ENCODE measurements around the gene ELOVL1.

Gene ELOVL1

DNA sequence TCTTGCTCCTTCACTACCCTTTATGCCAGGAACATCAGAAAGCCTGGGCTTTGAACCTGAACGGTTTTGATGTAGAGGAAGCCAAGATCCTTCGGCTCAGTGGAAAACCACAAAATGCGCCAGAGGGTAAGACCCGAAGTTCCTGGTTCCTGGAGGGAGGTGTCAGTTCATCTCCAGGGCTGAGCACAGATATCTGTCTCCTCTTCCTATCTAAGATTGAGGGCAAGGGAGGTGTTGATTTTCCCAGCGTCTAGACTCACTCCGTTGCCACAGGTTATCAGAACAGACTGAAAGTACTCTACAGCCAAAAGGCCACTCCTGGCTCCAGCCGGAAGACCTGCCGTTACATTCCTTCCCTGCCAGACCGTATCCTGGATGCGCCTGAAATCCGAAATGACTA lies 8.1 kb downstream of the ELOVL1 start:
- TF ChIP-seq, protein P1, sequence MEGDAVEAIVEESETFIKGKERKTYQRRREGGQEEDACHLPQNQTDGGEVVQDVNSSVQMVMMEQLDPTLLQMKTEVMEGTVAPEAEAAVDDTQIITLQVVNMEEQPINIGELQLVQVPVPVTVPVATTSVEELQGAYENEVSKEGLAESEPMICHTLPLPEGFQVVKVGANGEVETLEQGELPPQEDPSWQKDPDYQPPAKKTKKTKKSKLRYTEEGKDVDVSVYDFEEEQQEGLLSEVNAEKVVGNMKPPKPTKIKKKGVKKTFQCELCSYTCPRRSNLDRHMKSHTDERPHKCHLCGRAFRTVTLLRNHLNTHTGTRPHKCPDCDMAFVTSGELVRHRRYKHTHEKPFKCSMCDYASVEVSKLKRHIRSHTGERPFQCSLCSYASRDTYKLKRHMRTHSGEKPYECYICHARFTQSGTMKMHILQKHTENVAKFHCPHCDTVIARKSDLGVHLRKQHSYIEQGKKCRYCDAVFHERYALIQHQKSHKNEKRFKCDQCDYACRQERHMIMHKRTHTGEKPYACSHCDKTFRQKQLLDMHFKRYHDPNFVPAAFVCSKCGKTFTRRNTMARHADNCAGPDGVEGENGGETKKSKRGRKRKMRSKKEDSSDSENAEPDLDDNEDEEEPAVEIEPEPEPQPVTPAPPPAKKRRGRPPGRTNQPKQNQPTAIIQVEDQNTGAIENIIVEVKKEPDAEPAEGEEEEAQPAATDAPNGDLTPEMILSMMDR (conservative IDR thresholded peaks at IDR 0.05): no peak
- H3K27ac ChIP-seq: peak overlapping the region; percentile 87; the same call in 1 of the 2 replicates

DNA sequence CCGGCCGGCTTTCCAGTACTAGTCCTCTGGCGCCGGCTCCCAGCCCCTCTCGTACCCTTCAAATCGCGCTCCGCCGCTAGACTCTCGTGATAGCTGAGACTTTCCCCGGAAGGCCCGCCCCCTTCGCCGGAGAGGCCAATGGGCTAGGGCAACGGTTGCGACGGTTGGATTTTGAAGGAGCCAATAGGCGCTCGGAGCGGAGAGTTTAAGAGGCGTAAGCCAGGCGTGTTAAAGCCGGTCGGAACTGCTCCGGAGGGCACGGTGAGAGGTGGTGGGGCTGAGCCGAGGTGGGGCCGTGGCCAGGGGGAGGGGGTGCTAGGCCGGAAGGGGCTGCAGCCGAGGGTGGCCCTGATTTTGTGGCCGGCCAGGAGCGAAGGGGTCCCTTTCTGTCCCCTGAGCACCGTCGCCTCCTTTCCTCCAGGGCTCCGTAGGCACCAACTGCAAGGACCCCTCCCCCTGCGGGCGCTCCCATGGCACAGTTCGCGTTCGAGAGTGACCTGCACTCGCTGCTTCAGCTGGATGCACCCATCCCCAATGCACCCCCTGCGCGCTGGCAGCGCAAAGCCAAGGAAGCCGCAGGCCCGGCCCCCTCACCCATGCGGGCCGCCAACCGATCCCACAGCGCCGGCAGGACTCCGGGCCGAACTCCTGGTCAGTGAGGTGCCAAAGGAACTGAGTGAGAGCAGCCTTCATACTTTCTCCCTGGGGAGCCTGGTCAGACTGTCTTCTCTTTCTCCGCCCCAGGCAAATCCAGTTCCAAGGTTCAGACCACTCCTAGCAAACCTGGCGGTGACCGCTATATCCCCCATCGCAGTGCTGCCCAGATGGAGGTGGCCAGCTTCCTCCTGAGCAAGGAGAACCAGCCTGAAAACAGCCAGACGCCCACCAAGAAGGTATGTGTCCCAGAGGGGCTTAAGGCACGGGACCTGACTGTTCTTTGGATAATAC lies 8.8 kb downstream of the ELOVL1 start, which contains the start of gene CDC20:
TSS of gene CDC20 (plus strand) at position 236 of the 948 bp plus-strand sequence. CDS start at position 471, 235 bp downstream.
- TF ChIP-seq, protein P1 (conservative IDR thresholded peaks at IDR 0.05): no peak
- H3K27ac ChIP-seq: peak within 1 kb of the TSS; percentile 87

DNA sequence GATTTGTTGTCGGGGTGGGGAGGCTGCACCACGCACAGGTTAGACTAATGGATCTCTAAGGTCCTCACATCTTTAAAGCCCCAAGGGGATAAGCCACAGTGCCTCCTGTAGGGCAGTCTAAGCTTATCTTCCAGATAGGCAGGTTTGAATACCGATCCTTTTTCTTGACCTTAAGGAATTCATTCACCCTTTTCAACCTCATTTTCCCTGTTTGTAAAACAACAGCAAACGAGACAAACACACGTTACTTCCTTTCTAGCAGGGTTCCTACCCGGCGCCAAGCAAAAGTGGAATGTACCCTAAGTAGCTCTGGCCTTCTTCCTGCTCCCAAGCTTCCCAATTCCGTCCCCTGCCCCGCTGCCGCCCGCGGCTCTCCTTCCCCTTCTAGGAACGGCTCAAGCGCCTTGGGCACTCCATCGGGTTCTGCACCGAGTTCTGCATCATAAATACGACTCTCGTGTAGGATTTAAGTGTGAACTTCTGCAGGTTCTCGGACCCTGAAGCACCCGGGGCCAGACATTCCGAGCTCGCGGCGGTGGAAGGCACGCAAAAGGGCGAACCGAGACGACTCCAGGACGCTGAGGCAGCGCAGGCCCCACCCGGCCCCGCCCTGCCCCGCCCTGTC lies 9.6 kb downstream of the ELOVL1 start:
- peak overlapping the region; percentile 87 for H3K27ac ChIP-seq
- TF ChIP-seq, protein P1 (conservative IDR thresholded peaks at IDR 0.05): peak; percentile 62

DNA sequence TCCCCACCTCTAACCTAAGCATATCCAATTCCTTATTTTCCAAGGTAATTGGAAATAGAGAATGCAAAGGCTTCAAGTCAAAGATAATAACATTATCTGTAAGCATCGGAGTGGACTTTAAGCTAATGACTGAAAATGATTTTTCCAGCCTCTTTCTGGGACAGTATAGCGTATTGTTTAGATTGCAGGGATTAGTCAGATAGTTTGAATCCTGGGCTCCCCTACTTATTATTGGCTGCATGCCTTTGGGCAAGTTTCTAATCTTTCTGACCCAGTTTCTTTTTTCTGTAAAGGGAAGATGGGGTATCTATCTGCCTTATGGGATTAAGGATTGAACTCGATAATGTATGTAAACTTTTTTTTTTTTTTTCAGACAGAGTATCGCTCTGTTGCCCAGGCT lies 10.6 kb downstream of the ELOVL1 start:
- peak overlapping the region; percentile 87 for H3K27ac ChIP-seq

DNA sequence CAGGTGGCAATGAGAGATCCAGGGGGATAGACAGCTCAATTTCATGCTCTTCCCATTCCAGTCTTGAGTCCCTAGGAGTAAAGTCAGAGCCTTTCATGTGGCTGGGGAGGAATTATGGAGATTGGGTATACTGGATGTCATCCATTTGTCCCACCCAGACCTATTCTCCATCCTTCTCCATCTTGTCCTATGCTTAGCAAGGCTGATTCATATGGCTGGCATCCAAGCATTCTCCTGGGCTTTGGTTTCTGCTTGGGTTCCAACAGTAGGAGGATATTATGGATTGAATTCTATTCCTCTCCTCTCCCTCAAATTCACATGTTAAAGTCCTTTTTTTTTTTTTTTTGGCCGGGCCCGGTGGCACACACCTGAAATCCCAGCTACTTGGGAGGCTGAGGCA lies 12.9 kb downstream of the ELOVL1 start:
- no peak overlapping the region for H3K27ac ChIP-seq
- TF ChIP-seq, protein P1 (conservative IDR thresholded peaks at IDR 0.05): no peak

More for the DNA sequence above, 10.6 kb downstream of the ELOVL1 start:
- TF ChIP-seq, protein P1 (conservative IDR thresholded peaks at IDR 0.05): no peak

DNA sequence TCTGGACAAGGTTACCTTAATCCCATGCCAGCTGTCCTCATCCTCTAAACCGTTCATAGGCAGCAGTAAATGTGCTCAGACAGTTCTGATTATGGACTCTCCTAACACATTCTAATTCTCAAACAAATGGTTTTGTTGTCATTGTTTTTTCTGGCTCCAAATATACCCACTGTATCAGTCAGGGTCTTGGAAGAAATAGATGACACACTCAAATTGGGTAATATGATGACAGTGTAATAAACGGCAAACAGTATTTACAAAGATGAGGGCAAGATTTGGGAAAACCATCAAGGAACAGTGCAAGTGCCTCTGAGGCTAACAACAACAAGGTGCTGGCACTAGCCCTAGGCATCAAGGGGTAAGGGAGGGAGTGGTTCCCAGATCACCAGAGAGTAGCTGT lies 13.3 kb downstream of the ELOVL1 start:
- no peak overlapping the region for H3K27ac ChIP-seq
- TF ChIP-seq, protein P1 (conservative IDR thresholded peaks at IDR 0.05): no peak

DNA sequence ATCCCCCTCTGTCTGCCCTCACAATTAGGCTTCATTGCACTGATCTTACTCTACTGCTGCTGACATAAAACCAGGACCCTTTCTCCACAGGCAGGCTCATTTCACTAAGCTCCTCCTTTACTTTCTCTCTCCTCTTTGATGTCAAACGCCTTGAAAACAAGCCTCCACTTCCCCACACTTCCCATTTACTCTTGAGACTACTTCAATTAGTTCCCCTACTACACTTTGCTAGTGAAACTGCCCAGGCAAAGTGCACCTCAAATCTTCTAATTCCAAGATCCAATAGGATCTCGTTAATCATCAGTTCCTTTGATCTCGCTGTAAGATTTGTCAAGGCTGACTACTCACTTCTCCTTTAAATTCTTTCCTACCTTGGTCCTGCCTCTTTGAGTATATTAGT lies 14.9 kb downstream of the ELOVL1 start:
- H3K27ac ChIP-seq: no peak overlapping the region
- TF ChIP-seq, protein P1 (conservative IDR thresholded peaks at IDR 0.05): no peak

Data from VCaP (cell line).